Stimulated activated naive CD8-positive, alpha-beta T cell treated with anti-CD3 and anti-CD28 coated beads, Interleukin-15, Interleukin-2, amounts not matched to agents 100 ng/mL and 50 ng/mL, for 24 hours (primary cell): Measurements from ENCODE around the gene PRIMA1.

Source experiments
- H3K27ac Mint-ChIP-seq: one replicate; pipeline ENCODE4 v1.8.0; 2021; ENCODE audit warnings: mild to moderate bottlenecking, mixed read lengths
- H3K27me3 Mint-ChIP-seq: one replicate; pipeline ENCODE4 v1.8.0; 2021; ENCODE audit warnings: mixed read lengths
- H3K36me3 Mint-ChIP-seq: one replicate; pipeline ENCODE4 v1.8.0; 2021; ENCODE audit warnings: low read depth, mixed read lengths
- H3K4me1 Mint-ChIP-seq: one replicate; pipeline ENCODE4 v1.8.0; 2021; ENCODE audit warnings: low read depth, mixed read lengths
- H3K4me3 Mint-ChIP-seq: one replicate; pipeline ENCODE4 v1.8.0; 2021; ENCODE audit warnings: mild to moderate bottlenecking, mixed read lengths
- H3K9me3 Mint-ChIP-seq: one replicate; pipeline ENCODE4 v1.8.0; 2021; ENCODE audit warnings: mixed read lengths

Gene PRIMA1

DNA sequence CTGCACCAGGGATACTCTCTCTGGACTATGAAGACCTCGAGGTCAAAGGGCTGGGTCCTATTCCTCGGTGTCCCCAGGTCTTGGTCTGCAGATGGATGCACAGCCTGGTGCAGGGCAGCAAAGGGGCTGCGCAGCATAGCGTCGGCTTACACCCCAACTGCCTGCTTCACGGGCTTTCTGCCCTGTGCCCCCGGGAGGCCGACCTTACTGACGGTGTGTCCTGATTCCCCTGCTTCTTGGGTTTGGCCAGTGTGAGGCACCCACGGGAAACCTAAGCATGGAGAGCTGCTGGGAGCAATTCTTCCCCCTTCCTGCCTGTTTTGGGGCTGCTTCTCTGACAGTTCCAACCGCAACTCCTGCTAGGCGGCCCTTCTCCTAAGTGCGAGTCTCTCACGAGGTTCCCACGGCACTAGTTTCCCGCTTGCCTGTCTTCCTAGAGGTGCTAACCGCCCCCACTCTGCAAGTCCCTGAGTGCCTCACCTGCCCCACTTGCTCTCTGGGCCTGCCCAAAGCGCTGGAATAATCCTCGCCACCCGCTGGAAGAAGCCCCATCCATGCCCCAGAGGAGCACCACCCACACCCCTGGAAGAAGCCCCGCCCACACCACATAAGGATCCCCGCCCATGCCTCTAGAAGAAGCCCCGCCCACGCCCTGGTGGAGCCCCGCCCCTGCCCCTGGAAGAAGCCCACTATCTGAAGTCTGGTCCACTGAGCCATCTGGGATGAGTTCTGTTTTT lies 54.0 kb downstream of the PRIMA1 start:
- Mint-ChIP-seq H3K27ac (no peak overlapping the region), H3K9me3 (no peaks in the 10 kb centered on the region), H3K4me3 (no peak overlapping the region), H3K27me3 (no peaks in the 10 kb centered on the region), H3K4me1 (no peaks in the 10 kb centered on the region), H3K36me3 (no peaks in the 10 kb centered on the region)

DNA sequence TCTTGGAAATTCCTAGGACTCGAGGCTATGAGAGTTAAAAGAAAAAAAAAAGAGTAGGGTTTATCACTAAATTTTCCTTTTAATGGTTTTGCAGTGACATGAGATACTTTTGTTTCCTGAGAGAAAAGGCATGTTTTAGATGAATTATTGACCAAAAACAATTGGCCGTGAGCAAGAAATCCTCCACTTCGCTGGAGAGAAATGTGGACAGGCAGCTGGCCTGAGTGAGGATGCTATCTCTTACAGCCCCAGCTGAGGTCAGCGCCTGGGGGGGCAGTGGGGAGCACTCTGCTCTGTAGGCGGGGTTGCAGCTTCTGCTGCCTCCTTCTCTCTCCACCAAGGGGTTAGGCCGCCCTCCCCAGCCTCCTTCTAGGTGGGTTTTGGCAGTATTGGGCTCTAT lies 54.7 kb downstream of the PRIMA1 start:
- Mint-ChIP-seq H3K4me3 (no peak overlapping the region), H3K4me1 (no peaks in the 10 kb centered on the region), H3K27ac (no peak overlapping the region), H3K27me3 (no peaks in the 10 kb centered on the region), H3K9me3 (no peaks in the 10 kb centered on the region), H3K36me3 (no peaks in the 10 kb centered on the region)

DNA sequence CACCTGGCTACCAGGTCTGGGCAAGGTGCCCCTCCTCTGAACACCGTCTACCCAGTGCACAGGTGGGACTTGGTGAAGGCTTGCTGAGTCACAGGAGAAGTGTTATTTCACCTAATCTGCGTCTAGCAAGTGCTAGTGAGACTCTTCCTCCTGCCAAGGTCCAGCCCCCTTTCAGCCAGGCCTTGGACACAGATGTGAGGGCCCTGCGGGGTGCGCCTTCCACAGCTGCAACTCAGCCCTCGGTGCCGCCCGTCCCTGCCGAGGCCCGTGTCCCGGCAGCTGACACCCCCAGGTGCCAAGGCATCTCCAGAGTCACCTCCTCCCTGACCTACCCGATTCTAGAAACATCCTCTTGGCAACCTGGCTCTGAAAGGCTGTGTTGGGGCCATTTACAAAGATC lies 55.1 kb downstream of the PRIMA1 start:
- no peak overlapping the region for H3K4me3 Mint-ChIP-seq
- no peaks in the 10 kb centered on the region for H3K4me1 Mint-ChIP-seq
- H3K27ac Mint-ChIP-seq, result no peak overlapping the region
- H3K36me3 Mint-ChIP-seq, result no peaks in the 10 kb centered on the region
- no peaks in the 10 kb centered on the region for H3K9me3 Mint-ChIP-seq
- H3K27me3 Mint-ChIP-seq, result no peaks in the 10 kb centered on the region

DNA sequence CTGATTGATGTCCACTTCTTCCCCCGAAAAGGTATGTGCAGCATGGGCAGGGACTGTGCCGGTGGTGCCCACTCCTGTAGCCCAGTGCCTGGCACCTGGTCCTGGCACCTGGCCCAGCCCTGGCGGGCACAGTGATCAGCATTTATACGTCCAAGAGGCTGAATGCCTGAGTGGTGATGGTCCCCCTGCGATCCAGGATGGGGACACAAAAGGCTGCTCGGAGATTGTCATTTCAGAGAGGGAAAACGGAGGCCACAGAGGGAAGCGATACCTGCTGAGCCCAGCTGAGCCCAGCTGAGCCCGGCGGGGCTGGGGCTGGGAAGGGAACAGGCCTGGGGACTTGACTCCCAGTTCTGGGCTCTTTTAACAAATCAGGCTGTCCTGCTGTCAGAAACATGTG lies 55.8 kb downstream of the PRIMA1 start:
- H3K27ac Mint-ChIP-seq, result no peak overlapping the region
- no peaks in the 10 kb centered on the region for H3K36me3 Mint-ChIP-seq
- no peaks in the 10 kb centered on the region for H3K27me3 Mint-ChIP-seq
- H3K4me1 Mint-ChIP-seq, result no peaks in the 10 kb centered on the region
- no peaks in the 10 kb centered on the region for H3K9me3 Mint-ChIP-seq
- no peak overlapping the region for H3K4me3 Mint-ChIP-seq

DNA sequence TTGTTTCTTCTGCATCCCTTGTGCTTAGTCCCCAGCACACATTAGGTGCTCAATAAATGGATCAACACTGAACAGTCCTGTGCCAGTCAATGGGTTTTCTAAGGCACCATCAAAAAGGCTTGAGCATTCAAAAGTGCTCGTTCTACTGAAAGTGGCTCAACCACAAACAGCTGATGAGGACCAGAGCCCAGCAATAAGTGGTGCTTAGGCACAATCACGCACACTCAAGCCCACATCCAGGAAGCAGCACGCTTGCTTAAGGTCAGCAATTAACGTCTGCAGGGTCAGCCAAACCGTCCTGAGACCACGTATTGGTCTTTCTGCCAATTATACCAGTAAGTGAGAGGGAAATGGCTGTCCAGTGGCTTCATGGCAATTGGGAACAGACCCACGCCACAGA lies 56.5 kb downstream of the PRIMA1 start:
- H3K4me1 Mint-ChIP-seq, result no peaks in the 10 kb centered on the region
- H3K9me3 Mint-ChIP-seq, result no peaks in the 10 kb centered on the region
- H3K4me3 Mint-ChIP-seq, result no peak overlapping the region
- H3K27me3 Mint-ChIP-seq, result no peaks in the 10 kb centered on the region
- no peak overlapping the region for H3K27ac Mint-ChIP-seq
- no peaks in the 10 kb centered on the region for H3K36me3 Mint-ChIP-seq

DNA sequence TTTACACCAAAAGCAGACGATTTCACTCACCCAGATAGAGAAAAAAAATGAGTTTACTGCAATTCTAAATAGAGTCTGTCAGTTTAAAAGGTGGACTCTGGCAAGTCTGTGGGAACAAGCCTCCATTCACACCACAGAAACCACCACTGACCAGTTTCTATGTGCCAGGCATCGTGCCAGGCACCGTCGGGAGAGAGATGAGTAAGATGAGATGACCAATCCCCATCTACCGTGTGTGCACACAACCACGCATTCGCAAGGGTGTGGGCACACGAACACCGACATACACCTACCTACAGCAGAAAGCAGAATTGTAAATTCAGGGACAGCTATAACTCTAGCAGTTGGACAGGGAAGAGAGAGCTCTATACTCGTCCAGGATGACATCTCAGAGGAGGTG lies 58.3 kb downstream of the PRIMA1 start:
- no peaks in the 10 kb centered on the region for H3K9me3 Mint-ChIP-seq
- no peaks in the 10 kb centered on the region for H3K4me1 Mint-ChIP-seq
- H3K36me3 Mint-ChIP-seq, result no peaks in the 10 kb centered on the region
- no peaks in the 10 kb centered on the region for H3K27me3 Mint-ChIP-seq
- no peak overlapping the region for H3K27ac Mint-ChIP-seq
- H3K4me3 Mint-ChIP-seq, result no peak overlapping the region

DNA sequence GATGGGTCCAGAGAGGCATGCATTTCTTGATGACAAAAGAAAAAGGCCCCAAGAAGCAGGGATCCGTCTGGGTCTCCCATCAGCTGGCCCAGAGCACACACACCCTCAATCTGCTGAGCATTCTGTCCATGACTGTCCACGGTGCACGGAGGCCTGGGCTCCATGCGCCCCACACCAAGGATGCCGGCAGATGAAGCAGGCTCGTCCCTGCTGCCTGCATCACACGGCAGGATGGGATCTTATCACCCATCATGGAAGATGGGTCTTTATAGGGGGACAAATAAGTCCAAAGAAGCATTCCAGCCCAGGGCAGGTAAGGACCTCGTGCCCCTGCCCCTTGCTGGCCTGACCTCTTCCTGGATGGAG lies 59.7 kb downstream of the PRIMA1 start:
- H3K27ac Mint-ChIP-seq, result no peak overlapping the region
- no peaks in the 10 kb centered on the region for H3K36me3 Mint-ChIP-seq
- H3K4me3 Mint-ChIP-seq, result no peak overlapping the region

DNA sequence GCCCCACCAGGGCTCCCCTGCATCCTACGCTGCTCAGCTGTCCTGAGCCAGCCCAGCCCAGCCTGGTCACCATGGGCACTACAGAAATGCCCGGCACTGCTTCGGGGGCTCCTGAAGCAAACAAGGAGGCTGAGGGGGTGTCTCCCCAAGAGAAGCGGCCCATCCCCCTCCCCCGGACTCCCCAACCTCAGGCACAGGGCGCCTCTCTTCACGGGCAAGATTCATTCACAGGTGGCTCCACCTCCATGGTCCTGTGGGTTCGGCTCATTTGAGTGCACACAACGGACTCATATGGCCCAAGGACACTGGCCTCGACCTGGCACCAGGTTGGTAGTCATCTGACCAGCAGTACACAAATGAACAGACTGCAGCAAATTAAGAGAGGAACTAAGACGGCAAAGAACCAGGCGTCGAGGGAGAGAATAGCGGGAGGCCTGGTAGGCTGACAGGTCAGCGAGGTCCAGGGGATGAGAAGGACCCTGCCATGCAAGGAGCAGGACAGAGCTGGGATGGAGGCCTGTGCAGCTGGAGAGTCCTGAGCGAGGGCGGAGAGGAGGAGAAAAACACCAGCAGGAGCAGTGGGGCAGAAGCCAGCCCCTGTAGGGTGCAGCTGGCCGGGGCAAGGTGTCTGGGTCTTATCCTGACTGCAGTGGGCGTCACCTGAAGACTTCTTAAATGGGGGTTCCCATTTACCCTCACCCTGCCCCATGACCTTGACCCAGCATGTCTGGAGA lies 60.2 kb downstream of the PRIMA1 start:
- H3K9me3 Mint-ChIP-seq, result no peaks in the 10 kb centered on the region
- no peaks in the 10 kb centered on the region for H3K36me3 Mint-ChIP-seq
- H3K27ac Mint-ChIP-seq, result no peak overlapping the region
- no peaks in the 10 kb centered on the region for H3K4me1 Mint-ChIP-seq
- no peaks in the 10 kb centered on the region for H3K27me3 Mint-ChIP-seq
- no peak overlapping the region for H3K4me3 Mint-ChIP-seq

More for the DNA sequence above, 59.7 kb downstream of the PRIMA1 start:
- no peaks in the 10 kb centered on the region for H3K9me3 Mint-ChIP-seq
- no peaks in the 10 kb centered on the region for H3K27me3 Mint-ChIP-seq
- no peaks in the 10 kb centered on the region for H3K4me1 Mint-ChIP-seq

DNA sequence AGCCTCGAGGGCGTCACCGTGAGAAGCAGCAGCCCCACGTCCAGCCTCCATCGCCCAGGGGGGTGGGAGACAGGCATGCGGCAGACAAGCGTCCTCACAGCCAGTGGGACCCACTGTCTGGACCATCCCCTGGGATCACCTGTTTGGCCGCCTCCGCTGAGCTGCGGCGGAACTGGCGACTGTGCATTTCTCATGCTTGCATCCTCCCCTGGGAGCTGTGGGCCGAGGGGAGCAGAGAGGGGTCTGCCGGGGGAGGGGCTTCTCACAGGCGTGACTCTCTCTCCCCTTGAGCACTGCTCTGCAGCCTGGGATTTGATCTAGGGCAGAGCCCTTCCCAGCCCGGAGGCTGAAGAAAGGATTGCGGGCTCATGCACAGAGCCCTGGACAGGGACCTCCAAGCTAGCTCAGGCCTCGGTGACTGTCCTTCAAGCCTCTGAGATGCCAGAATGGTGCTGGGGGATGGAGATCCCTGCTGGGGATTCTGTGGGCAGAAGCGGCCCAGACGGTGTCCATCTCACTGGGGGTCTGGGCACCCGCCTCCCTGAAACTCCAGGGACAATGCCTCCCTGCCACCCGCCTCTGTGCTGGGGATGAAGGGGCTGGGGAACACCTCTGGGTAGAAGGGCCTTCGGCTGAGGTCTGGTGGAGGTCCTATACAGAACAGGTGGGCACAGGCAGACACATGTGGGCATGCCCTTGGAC lies 61.1 kb downstream of the PRIMA1 start:
- H3K9me3 Mint-ChIP-seq, result no peaks in the 10 kb centered on the region
- H3K36me3 Mint-ChIP-seq, result no peaks in the 10 kb centered on the region
- H3K27me3 Mint-ChIP-seq, result no peaks in the 10 kb centered on the region
- H3K4me3 Mint-ChIP-seq, result no peak overlapping the region
- no peak overlapping the region for H3K27ac Mint-ChIP-seq
- H3K4me1 Mint-ChIP-seq, result no peaks in the 10 kb centered on the region

DNA sequence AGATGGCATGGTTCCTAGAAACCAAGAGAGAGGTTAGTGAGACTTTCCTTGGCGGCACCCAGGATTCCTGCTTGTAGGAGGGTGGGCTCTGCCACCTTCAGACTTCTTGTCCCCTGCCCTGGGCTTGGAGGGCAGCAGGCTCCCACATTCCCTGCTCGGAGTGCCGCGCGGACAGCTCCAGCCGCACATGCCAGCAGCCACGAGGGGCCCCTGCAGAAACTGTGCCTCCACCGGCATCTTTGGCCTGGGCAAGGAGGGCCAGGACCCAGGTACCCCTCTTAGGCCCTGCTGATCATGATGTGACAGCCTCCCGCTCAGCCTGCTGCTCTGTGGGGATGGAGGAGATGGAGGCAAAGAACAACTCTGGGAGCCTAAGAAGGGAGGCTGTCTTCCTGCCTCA lies 62.3 kb downstream of the PRIMA1 start:
- Mint-ChIP-seq H3K9me3 (no peaks in the 10 kb centered on the region), H3K36me3 (no peaks in the 10 kb centered on the region), H3K4me3 (no peak overlapping the region), H3K27me3 (no peaks in the 10 kb centered on the region), H3K4me1 (no peaks in the 10 kb centered on the region), H3K27ac (no peak overlapping the region)

DNA sequence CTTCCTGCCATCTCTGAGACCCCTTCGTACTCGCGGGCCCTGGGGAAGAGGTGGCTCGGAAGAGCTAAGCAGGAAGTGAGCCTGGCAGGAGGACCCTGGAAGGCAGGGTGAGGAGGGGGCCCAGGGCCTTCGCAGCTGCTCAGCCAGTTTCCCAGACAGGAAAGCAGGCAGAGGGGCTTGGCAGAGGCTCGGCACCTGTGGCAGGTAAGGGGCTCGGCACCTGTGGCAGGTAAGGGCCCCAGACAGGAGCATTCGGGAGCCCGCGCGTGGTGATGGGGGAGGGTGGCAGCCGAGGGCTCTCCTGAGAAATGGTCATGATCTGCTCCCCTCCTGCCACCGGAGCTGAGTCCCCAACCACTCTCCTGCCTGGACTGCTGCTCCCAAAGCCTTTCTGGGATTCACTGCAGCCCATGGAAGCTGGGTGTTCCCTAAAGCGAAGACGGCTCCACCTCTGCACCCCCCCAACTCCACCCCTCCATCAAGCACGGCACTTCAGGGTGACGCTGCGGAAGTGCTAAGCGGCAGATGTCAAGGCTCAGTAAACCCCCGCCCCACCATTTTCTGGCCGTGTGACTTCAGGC lies 63.2 kb downstream of the PRIMA1 start:
- H3K9me3 Mint-ChIP-seq, result no peaks in the 10 kb centered on the region
- H3K4me1 Mint-ChIP-seq, result no peaks in the 10 kb centered on the region
- H3K27ac Mint-ChIP-seq, result no peak overlapping the region
- no peaks in the 10 kb centered on the region for H3K36me3 Mint-ChIP-seq
- H3K27me3 Mint-ChIP-seq, result no peaks in the 10 kb centered on the region
- no peak overlapping the region for H3K4me3 Mint-ChIP-seq

DNA sequence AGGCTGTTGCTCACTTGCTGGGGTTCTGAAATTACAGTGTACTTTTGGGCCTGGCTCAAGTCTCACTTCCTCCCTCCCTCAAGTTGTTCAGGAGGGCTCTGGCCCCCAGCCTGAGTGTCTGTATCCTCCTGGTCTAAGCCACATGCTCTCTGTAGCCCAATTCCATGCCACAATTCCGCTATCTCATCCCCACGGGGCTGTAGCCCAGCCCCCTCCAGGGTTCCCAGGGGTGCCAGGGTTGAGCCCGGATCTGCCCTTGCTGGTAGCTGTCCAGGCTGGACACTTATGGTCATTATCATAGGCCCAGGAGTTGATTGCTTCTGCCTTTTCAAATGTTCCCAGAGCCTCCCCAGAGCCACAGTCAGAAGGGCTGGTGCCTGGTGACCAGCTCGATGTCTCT lies 65.3 kb downstream of the PRIMA1 start:
- no peaks in the 10 kb centered on the region for H3K9me3 Mint-ChIP-seq
- H3K4me1 Mint-ChIP-seq, result no peaks in the 10 kb centered on the region
- H3K36me3 Mint-ChIP-seq, result no peaks in the 10 kb centered on the region
- H3K27ac Mint-ChIP-seq, result no peak overlapping the region
- H3K4me3 Mint-ChIP-seq, result no peak overlapping the region
- no peaks in the 10 kb centered on the region for H3K27me3 Mint-ChIP-seq

DNA sequence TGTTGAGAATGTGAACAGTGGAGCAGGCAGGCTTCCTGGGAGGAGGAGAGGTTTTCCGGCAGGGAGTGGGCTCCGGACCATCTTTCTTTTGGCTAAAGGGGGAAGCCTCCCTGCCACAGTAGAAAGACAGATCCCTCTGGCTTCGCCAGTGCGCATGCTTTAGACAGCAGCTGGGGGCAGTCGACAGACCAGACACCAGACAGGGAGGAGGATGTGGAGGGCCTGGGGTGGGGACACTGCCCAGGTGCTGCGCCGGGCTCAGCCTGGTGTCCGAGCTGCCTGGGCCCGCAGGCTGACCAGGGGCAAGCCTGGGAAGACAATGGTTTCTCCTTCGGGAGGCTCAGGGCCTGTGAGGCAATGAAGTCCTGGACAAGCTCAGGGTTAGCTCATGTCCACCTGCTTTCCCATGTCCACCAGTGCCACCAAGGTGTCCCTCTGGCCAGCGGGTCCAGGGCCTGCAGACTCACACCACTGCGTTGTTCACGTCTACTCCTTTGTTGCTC lies 67.3 kb downstream of the PRIMA1 start:
- no peak overlapping the region for H3K27ac Mint-ChIP-seq
- H3K4me1 Mint-ChIP-seq, result no peaks in the 10 kb centered on the region
- no peak overlapping the region for H3K4me3 Mint-ChIP-seq
- H3K36me3 Mint-ChIP-seq, result no peaks in the 10 kb centered on the region
- no peaks in the 10 kb centered on the region for H3K9me3 Mint-ChIP-seq
- no peaks in the 10 kb centered on the region for H3K27me3 Mint-ChIP-seq

DNA sequence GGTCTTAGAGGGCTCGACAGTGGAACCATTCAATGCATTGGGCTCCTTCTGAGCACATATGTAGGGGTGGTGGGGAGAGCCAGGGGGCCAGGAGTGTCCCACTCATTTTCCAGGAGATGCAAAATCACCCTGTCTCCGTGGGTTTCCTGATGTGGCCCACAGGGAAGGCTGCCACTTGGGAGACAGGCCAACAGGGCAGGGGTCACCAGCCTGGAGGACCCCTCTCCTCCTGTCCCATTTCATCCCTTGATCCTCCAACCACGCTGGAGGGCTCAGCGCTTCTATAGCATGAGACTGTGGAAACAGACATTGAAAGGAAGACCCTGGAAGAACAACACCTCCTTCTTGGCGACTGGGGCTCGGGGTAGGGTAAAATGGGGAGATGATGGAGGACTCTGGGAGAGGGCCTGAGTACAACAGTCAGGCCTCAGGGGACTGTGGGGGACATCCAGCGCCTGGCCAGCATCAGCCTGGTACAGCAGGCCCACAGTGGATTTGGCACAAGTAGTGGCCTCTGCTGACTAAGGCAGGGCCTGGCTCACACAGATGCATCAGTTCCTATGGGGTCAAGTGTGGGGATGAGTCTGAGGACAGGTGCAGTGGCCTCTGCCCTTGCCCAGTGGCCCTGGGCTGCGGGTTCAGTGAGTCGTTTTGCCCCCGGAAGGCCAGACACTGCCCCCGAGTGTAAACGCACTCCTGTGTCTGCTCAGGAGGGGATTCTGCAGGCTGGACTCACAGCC lies 68.0 kb downstream of the PRIMA1 start:
- H3K9me3 Mint-ChIP-seq, result no peaks in the 10 kb centered on the region
- H3K4me1 Mint-ChIP-seq, result no peaks in the 10 kb centered on the region
- no peaks in the 10 kb centered on the region for H3K36me3 Mint-ChIP-seq
- no peak overlapping the region for H3K4me3 Mint-ChIP-seq
- H3K27ac Mint-ChIP-seq, result no peak overlapping the region
- no peaks in the 10 kb centered on the region for H3K27me3 Mint-ChIP-seq
